HG02623 (cell line): ENCODE results near the gene USP9X.
A peak's percentile ranks its signal among the peaks of the same experiment; 100 is the strongest.
"Not testable (repeated sequence)": the region's sequence is repeated elsewhere in the genome, so short reads cannot be mapped to it uniquely, and the experiment has no call there.

Experiments used
- ATAC-seq: cut with Tn5 transposase; IDR thresholded peaks from one replicate; pipeline ENCODE4 v1.9.1; 2021; ENCODE audit warnings: moderate library complexity; ENCODE audit not compliant: unreplicated experiment

USP9X gene, protein sequence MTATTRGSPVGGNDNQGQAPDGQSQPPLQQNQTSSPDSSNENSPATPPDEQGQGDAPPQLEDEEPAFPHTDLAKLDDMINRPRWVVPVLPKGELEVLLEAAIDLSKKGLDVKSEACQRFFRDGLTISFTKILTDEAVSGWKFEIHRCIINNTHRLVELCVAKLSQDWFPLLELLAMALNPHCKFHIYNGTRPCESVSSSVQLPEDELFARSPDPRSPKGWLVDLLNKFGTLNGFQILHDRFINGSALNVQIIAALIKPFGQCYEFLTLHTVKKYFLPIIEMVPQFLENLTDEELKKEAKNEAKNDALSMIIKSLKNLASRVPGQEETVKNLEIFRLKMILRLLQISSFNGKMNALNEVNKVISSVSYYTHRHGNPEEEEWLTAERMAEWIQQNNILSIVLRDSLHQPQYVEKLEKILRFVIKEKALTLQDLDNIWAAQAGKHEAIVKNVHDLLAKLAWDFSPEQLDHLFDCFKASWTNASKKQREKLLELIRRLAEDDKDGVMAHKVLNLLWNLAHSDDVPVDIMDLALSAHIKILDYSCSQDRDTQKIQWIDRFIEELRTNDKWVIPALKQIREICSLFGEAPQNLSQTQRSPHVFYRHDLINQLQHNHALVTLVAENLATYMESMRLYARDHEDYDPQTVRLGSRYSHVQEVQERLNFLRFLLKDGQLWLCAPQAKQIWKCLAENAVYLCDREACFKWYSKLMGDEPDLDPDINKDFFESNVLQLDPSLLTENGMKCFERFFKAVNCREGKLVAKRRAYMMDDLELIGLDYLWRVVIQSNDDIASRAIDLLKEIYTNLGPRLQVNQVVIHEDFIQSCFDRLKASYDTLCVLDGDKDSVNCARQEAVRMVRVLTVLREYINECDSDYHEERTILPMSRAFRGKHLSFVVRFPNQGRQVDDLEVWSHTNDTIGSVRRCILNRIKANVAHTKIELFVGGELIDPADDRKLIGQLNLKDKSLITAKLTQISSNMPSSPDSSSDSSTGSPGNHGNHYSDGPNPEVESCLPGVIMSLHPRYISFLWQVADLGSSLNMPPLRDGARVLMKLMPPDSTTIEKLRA (N-terminal part only)

GRCh38 chrX:41084893-41085511 is at the start of gene USP9X:
Gene USP9X, plus strand, starts transcription at chrX:41085445. Its CDS starts 38,184 bp downstream, at chrX:41123629.
- ATAC-seq = peak; percentile 50

- ATAC-seq = no peak
Measured at GRCh38 chrX:41035582-41035981, 49.7 kb upstream of the USP9X start.

DNA sequence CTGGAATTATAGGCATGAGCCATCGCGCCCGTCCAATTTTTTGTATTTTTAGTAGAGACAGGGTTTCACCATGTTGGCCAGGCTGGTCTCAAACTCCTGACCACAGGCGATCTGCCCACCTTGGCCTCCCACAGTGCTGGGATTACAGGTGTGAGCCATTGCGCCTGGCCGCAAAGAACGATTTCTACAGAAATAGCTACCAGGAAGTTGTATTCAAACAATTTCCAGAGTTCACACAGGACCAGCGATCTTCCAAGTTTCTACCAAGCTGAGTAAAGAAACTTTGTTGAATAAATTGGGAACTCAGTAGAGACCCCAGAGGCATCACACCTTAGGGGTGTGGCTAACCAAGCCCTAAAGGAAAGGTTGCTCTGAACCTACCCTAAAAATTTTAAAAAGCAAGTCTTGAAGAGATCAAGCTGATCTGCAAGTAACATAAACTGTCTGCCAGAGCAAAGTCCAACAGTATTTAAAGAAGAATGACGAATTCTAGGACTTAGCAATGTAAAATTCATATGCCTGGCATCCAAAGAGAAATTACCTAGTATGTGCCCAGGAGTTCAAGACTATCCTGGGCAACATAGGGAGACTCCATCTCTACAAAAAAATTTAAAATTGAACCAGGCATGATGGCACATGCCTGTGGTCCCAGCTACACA is 48.4 kb upstream of the USP9X start:
- ATAC-seq = no peak

DNA sequence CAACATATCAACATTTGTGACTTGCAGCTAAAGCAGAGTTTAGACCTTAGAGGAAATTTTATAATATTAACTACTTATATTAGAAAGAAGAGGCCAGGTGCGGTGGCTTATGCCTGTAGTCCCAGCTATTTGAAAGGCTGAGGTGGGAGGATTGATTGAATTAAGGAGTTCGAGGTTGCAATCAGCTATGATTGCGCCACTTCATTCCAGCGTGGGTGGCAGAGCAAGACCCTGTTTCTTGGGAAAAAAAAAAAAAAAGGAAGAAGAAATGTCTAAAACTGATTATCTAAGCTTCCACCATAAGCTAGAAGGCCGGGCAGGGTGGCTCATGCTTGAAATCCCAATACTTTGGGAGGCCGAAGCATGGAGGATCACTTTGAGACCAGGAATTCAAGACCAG is 42.0 kb upstream of the USP9X start:
- no peak for ATAC-seq

- ATAC-seq = no peak
Measured at GRCh38 chrX:41043674-41044345, 41.4 kb upstream of the USP9X start.

- no peak for ATAC-seq
Measured at GRCh38 chrX:41045960-41046567, 39.2 kb upstream of the USP9X start.

DNA sequence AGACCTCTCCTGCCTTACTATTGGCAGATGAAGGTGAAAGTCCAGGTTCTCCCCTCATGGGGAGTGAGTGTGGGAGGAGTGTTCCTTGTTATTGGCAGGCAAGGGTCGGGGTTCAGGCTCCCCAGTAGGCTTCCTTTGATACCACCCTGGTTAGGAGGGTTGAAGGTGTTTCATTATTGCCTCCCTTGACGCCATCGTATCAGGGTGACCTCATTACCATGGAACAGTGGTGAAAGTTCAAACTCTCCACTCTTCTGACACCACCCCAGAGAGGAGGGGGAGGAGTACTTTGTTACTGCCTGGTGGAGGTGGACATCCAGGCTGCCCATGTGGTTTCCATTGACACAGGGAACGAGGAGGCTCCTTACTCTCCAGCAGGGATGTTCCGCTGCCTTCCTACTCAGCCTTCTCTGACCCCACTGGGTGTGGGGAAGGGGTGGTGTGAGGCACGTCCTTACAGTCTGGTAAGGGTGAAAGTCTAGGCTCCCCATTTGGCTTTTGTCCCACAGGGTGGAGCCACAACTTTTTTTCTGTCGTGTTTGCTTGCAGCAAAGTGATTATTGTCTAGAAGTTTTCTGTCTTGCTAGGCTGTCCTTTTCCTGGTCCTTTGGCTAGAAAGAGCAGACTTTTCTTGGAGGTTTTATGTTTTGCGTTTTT is 37.2 kb upstream of the USP9X start:
- ATAC-seq = no peak

- no peak for ATAC-seq
Measured at GRCh38 chrX:41050359-41050758, 34.9 kb upstream of the USP9X start.

GRCh38 chrX:41051288-41051687 is 34.0 kb upstream of the USP9X start:
- ATAC-seq = no peak

GRCh38 chrX:41055740-41056139 is 29.5 kb upstream of the USP9X start:
- ATAC-seq = no peak

- not testable (repeated sequence) for ATAC-seq
Measured at GRCh38 chrX:41063276-41063675, 22.0 kb upstream of the USP9X start.

DNA sequence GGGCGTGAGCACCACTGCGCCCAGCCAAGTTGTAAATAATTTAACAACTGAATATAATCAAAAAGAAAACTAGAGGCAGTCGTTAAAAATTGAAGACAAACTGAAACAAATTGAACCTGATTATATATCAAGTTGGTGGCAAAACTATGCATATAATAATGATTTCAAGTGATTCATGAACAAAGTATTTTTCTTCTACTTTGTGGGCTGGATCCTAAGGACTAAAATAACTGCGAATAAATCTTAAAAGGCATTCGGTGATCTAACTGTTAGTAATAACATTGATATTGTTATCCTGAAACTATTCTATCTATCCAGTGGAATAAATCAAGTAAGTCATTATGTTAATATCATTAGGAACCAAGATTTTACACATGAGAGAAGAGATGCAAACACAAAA is 21.2 kb upstream of the USP9X start:
- ATAC-seq = no peak

GRCh38 chrX:41066391-41066790 is 18.9 kb upstream of the USP9X start:
- no peak for ATAC-seq

- no peak for ATAC-seq
Measured at GRCh38 chrX:41066969-41067368, 18.3 kb upstream of the USP9X start.

- ATAC-seq = no peak
Measured at GRCh38 chrX:41067721-41068120, 17.5 kb upstream of the USP9X start.

- ATAC-seq = no peak
Measured at GRCh38 chrX:41076742-41077141, 8.5 kb upstream of the USP9X start.

DNA sequence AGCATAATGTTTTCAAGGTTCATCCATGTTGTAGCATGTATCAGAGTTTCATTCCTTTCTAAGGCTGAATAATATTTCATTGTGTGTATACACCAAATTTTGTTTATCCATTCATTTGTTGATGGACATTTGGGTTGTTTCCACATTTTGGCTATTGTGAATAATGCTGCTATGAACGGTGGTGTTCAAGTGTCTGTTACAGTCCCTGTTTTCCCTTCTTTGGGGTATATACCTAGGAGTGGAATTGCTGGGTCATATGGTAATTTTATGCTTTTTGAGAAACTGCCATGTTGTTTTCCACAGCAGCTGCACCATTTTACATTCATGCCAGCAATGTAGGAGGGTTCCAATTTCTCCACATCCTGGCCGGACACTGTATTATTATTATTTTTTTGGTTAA is 3.4 kb upstream of the USP9X start:
- ATAC-seq = no peak

GRCh38 chrX:41082783-41083182 is 2.5 kb upstream of the USP9X start:
- no peak for ATAC-seq
